ENCODE results near the gene SLC24A3. TPM values are rescaled to one million over a fixed set of nuclear protein-coding genes. Genes with fewer than 3 reads are reported as not detected.

SLC24A3 gene
- total and polyA plus RNA-seq, 2 donors, result 12.6 to 20.5 TPM

- 78% methylated on average over 2 of the region's 2 CpGs for WGBS
- Histone ChIP-seq H3K27ac (ENCODE audit: low read depth) (no peak overlapping the region), H3K4me3 (ENCODE audit: low read depth, low read length) (no peak overlapping the region), H3K36me3 (ENCODE audit: insufficient read depth) (no peaks in the 10 kb centered on the region), H3K4me1 (ENCODE audit: insufficient read depth) (no peaks in the 10 kb centered on the region)
- DNase-seq (ENCODE audit: extremely low spot score), result no peak
Measured at GRCh38 chr20:19310541-19310940, 98.1 kb downstream of the SLC24A3 start.

GRCh38 chr20:19313342-19314069 lies 101.1 kb downstream of the SLC24A3 start:
- no peak for DNase-seq (ENCODE audit: extremely low spot score)
- H3K36me3 ChIP-seq (ENCODE audit: insufficient read depth), result no peaks in the 10 kb centered on the region
- H3K4me3 ChIP-seq (ENCODE audit: low read depth, low read length), result no peak overlapping the region
- 73% methylated on average over 6 of the region's 6 CpGs for whole genome bisulfite sequencing
- H3K27ac ChIP-seq (ENCODE audit: low read depth), result no peak overlapping the region
- H3K4me1 ChIP-seq (ENCODE audit: insufficient read depth), result no peaks in the 10 kb centered on the region

- H3K4me1 ChIP-seq (ENCODE audit: insufficient read depth), result no peaks in the 10 kb centered on the region
- H3K27ac ChIP-seq (ENCODE audit: low read depth), result no peak overlapping the region
- 73% methylated on average over 7 of the region's 7 CpGs for WGBS
- no peak for DNase-seq (ENCODE audit: extremely low spot score)
- H3K4me3 ChIP-seq (ENCODE audit: low read depth, low read length), result no peak overlapping the region
- H3K36me3 ChIP-seq (ENCODE audit: insufficient read depth), result no peaks in the 10 kb centered on the region
Measured at GRCh38 chr20:19314621-19315020, 102.2 kb downstream of the SLC24A3 start.

- H3K27ac ChIP-seq (ENCODE audit: low read depth), result no peak overlapping the region
- no peaks in the 10 kb centered on the region for H3K36me3 ChIP-seq (ENCODE audit: insufficient read depth)
- no peak overlapping the region for H3K4me3 ChIP-seq (ENCODE audit: low read depth, low read length)
- 74% methylated on average over 5 of the region's 5 CpGs for WGBS
- no peaks in the 10 kb centered on the region for H3K4me1 ChIP-seq (ENCODE audit: insufficient read depth)
- DNase-seq (ENCODE audit: extremely low spot score), result no peak
Measured at GRCh38 chr20:19317237-19318069, 105.0 kb downstream of the SLC24A3 start.

GRCh38 chr20:19318610-19319009 lies 106.2 kb downstream of the SLC24A3 start:
- no peaks in the 10 kb centered on the region for H3K4me1 ChIP-seq (ENCODE audit: insufficient read depth)
- no peak overlapping the region for H3K4me3 ChIP-seq (ENCODE audit: low read depth, low read length)
- no peaks in the 10 kb centered on the region for H3K36me3 ChIP-seq (ENCODE audit: insufficient read depth)
- no peak for DNase-seq (ENCODE audit: extremely low spot score)
- WGBS, result 77% methylated on average over 4 of the region's 4 CpGs
- no peak overlapping the region for H3K27ac ChIP-seq (ENCODE audit: low read depth)

GRCh38 chr20:19320005-19320404 lies 107.6 kb downstream of the SLC24A3 start:
- Histone ChIP-seq H3K4me1 (ENCODE audit: insufficient read depth) (no peaks in the 10 kb centered on the region), H3K4me3 (ENCODE audit: low read depth, low read length) (no peak overlapping the region), H3K36me3 (ENCODE audit: insufficient read depth) (no peaks in the 10 kb centered on the region), H3K27ac (ENCODE audit: low read depth) (no peak overlapping the region)
- DNase-seq (ENCODE audit: extremely low spot score), result no peak
- WGBS, result 75% methylated on average over 8 of the region's 8 CpGs

GRCh38 chr20:19321176-19321575 lies 108.7 kb downstream of the SLC24A3 start:
- WGBS, result 73% methylated on average over 5 of the region's 5 CpGs

GRCh38 chr20:19322061-19322985 lies 109.9 kb downstream of the SLC24A3 start:
- H3K4me3 ChIP-seq (ENCODE audit: low read depth, low read length), result no peak overlapping the region
- H3K27ac ChIP-seq (ENCODE audit: low read depth), result no peak overlapping the region
- 90% methylated on average over 12 of the region's 12 CpGs for WGBS
- H3K36me3 ChIP-seq (ENCODE audit: insufficient read depth), result no peaks in the 10 kb centered on the region
- H3K4me1 ChIP-seq (ENCODE audit: insufficient read depth), result no peaks in the 10 kb centered on the region
- DNase-seq (ENCODE audit: extremely low spot score), result no peak

More at GRCh38 chr20:19321176-19321575, 108.7 kb downstream of the SLC24A3 start:
- no peak overlapping the region for H3K4me3 ChIP-seq (ENCODE audit: low read depth, low read length)
- no peaks in the 10 kb centered on the region for H3K4me1 ChIP-seq (ENCODE audit: insufficient read depth)
- H3K36me3 ChIP-seq (ENCODE audit: insufficient read depth), result no peaks in the 10 kb centered on the region
- H3K27ac ChIP-seq (ENCODE audit: low read depth), result no peak overlapping the region
- no peak for DNase-seq (ENCODE audit: extremely low spot score)

GRCh38 chr20:19327401-19327800 lies 115.0 kb downstream of the SLC24A3 start:
- WGBS, result 93% methylated on average over 5 of the region's 5 CpGs
- Histone ChIP-seq H3K4me3 (ENCODE audit: low read depth, low read length) (no peak overlapping the region), H3K36me3 (ENCODE audit: insufficient read depth) (no peaks in the 10 kb centered on the region), H3K4me1 (ENCODE audit: insufficient read depth) (no peaks in the 10 kb centered on the region), H3K27ac (ENCODE audit: low read depth) (no peak overlapping the region)
- DNase-seq (ENCODE audit: extremely low spot score), result no peak

- H3K4me1 ChIP-seq (ENCODE audit: insufficient read depth), result no peaks in the 10 kb centered on the region
- H3K36me3 ChIP-seq (ENCODE audit: insufficient read depth), result no peaks in the 10 kb centered on the region
- WGBS, result 96% methylated on average over 7 of the region's 7 CpGs
- no peak for DNase-seq (ENCODE audit: extremely low spot score)
- H3K27ac ChIP-seq (ENCODE audit: low read depth), result no peak overlapping the region
- no peak overlapping the region for H3K4me3 ChIP-seq (ENCODE audit: low read depth, low read length)
Measured at GRCh38 chr20:19328676-19329075, 116.2 kb downstream of the SLC24A3 start.

GRCh38 chr20:19330038-19330437 lies 117.6 kb downstream of the SLC24A3 start:
- H3K27ac ChIP-seq (ENCODE audit: low read depth), result no peak overlapping the region
- DNase-seq (ENCODE audit: extremely low spot score), result no peak
- H3K4me3 ChIP-seq (ENCODE audit: low read depth, low read length), result no peak overlapping the region
- 86% methylated on average over 6 of the region's 6 CpGs for WGBS
- H3K36me3 ChIP-seq (ENCODE audit: insufficient read depth), result no peaks in the 10 kb centered on the region
- H3K4me1 ChIP-seq (ENCODE audit: insufficient read depth), result no peaks in the 10 kb centered on the region

GRCh38 chr20:19330731-19331130 lies 118.3 kb downstream of the SLC24A3 start:
- DNase-seq (ENCODE audit: extremely low spot score), result no peak
- Histone ChIP-seq H3K4me3 (ENCODE audit: low read depth, low read length) (no peak overlapping the region), H3K4me1 (ENCODE audit: insufficient read depth) (no peaks in the 10 kb centered on the region), H3K36me3 (ENCODE audit: insufficient read depth) (no peaks in the 10 kb centered on the region), H3K27ac (ENCODE audit: low read depth) (no peak overlapping the region)
- WGBS, result 86% methylated on average over 1 of the region's 1 CpG

GRCh38 chr20:19333563-19333962 lies 121.1 kb downstream of the SLC24A3 start:
- Histone ChIP-seq H3K36me3 (ENCODE audit: insufficient read depth) (no peaks in the 10 kb centered on the region), H3K4me1 (ENCODE audit: insufficient read depth) (no peaks in the 10 kb centered on the region), H3K27ac (ENCODE audit: low read depth) (no peak overlapping the region), H3K4me3 (ENCODE audit: low read depth, low read length) (no peak overlapping the region)
- WGBS, result 65% methylated on average over 4 of the region's 4 CpGs
- no peak for DNase-seq (ENCODE audit: extremely low spot score)

Measured in urinary bladder (tissue), 4 donors.